Nucleus accumbens (tissue), 56 donors: ENCODE data around the gene DGKG.

Source experiments
- DNase-seq, 56 donors: peaks; one replicate each; lab custom pipeline; 2025; lab: John Stamatoyannopoulos, UW

Gene DGKG

DNA sequence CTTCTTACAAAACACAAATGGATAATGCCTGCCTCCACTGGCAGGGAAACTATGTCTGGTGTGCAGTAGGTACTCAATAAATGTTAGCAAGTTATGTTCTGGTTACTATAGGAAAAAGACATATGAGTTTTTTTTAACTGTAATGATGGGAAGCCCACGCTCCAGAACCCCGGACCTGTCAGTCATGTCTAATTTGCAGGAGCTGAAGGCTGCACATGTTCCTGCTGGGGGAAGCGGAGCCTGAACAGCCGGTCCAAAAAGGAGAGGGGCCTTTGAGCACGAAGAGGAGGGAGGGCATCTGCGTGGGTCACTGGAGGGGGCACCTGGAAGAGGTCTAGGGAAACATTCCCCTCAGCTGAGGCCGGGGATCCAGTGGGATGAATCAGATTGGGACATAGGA, 113.2 kb downstream of the DGKG start:
- DNase-seq: peak in 12 of 56 donors; percentile 4 to 31 (median 20)

DNA sequence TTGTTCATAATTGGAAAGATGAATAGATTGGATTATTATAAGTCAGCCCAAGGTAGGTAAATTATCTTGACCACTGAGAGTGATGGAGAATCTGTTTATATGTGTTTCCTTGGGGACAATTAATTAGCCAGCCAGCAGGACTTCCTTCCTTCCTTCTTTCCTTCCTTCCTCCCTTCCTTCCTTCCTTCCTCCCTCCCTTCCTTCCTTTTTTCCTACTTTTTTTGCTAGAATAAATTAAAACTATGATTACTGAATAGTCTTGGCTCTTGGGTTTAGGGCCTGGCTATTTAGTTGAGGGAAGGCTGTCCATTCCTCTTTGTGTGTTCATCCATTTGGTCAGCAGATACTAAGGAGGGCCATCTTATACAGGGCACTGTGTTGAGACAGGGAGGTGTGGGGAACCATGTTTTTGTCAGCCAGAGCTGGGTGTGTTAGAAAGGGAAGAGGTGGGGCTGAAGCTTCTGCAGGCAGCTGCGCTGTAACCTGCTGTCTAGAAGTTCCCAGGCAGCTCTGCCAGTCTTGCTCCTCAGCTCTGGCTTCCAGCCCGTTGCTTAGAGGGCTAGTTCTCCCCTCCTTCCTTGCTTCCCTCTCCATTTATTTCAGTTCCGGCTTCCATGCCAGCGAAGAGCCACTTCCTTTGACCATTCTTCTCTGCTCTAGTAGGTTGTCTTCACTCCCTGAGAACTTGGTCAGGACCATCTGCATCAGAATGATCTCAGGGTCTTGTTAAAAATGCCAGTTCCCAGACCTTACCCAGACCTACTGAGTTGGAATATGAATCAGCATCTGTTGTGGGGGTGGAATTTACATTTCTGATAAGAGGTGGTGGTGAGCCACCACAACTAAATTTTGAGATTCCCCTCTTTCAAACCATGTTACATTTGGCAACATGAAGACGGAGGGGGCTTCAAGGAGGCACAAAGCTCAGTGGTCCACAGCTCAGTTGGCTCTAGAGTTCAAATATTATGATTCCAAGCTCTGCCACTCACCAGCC, 113.9 kb downstream of the DGKG start:
- peak in 11 of 56 donors; percentile 4 to 40 (median 10) for DNase-seq

DNA sequence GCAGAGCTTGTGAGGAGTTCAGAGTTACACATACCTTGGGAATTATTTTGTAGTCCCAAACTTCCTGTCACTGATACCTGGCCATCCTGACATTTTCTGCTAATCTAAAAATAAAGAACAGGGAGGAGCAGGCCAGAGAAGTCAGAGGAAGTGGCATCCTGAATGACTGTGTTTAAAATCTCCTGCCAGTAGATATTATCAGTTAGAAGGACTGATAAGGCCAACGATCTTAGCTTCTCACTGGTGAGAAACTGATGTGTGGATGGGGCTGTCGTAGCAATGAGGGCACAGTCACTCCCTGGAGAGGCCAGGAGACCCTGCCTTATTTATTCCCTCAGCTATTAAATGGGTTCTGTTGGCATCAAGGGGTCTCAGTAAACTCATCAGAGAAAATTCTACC, 115.1 kb downstream of the DGKG start:
- DNase-seq: no peak

DNA sequence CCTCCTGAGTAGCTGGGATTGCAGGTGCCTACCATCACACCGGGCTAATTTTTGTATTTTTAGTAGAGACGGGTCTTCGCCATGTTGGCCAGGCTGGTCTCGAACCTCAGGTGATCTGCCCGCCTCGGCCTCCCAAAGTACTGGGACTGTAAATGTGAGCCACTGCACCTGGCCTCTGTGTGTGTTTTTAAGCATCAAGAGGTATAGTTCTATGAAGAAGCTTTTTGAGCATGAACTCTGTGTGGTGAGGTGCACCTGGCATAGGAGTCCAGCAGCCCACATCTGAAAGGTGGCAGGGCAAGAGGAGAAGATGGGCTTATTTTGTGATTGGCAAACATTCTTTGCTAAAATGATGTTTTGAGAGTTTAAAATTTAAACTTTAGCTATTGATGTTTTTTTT, 118.0 kb downstream of the DGKG start:
- DNase-seq: no peak

DNA sequence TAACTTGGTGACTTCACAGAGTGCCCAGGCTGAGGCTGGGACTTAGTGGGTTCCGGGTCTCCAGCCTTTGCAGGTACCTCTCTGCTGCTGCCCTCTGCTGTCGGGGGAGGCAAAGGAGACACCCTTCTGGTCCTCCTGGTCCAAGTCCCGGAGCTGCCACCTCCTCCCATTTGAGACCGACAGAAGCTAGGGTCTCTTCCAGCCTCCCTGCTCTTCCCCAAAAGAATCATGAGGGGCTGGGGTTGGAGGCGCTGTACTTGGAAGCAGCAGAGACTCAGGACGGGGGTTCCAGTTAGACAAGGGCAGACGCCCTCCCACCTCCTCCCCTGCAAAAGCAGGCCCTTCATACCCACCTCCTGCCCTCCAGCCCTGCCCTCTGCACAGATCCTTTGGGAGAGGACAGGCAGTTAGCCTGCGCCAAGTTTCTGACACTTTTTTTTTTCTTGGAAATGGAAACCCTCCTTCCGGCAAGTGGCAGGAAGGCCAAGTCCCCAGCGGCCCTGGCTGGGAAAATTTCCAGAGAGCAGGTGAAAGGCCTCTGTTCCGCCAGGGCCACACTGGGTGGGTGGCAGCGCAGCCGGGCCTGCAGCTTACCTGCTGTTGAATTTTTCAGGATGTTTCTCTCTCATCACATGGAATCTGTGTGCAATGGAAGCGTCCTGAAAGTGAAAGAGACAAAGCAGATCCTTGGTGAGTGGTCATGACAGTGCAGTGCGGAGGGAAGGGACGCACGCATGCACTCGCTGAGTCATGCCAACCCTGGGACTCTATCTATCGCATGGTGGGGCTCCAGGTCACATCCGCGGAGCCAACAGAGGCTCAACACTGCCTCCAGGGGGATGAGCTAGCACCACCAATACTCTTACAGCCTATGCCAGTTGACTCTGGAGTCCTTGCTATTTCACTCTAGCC, 119.9 kb downstream of the DGKG start:
- DNase-seq: peak in 45 of 56 donors; percentile 5 to 76 (median 43)

DNA sequence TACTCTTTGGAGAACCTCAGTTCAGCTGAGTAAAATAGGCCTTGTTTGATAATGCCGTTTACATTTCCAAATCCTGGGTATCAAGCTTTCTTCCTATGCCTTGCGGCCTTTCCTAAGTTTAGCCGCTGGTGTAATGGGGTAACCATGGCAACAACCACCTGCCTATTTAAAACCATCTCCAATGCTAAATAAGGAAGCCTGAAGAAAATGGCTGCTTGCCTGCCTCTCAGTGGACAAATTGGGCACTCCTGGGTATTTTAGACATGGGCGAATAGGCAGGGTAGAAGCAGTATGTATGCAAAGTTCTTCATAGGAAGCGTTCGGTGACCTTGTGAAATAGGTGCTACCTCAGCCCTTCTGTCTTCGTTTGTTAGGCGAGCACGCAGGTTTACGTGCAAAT, 122.7 kb downstream of the DGKG start:
- peak in 18 of 56 donors; percentile 11 to 68 (median 30) for DNase-seq

DNA sequence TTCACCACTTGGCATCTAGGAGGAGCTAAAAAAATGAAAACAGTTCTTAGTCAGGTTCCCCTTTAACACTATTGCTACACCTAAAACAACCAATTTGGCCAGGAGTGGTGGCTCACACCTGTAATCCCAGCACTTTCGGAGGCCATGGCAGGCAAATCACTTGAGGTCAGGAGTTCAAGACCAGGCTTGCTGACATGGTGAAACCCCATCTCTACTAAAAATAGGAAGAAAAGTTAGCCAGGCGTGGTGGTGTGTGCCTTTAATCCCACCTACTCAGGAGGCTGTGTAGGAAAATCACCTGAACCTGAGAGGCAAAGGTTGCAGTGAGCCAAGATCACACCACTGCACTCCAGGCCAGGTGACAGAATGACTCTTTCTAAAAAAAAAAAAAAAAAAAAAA, 124.1 kb downstream of the DGKG start:
- no peak for DNase-seq

DNA sequence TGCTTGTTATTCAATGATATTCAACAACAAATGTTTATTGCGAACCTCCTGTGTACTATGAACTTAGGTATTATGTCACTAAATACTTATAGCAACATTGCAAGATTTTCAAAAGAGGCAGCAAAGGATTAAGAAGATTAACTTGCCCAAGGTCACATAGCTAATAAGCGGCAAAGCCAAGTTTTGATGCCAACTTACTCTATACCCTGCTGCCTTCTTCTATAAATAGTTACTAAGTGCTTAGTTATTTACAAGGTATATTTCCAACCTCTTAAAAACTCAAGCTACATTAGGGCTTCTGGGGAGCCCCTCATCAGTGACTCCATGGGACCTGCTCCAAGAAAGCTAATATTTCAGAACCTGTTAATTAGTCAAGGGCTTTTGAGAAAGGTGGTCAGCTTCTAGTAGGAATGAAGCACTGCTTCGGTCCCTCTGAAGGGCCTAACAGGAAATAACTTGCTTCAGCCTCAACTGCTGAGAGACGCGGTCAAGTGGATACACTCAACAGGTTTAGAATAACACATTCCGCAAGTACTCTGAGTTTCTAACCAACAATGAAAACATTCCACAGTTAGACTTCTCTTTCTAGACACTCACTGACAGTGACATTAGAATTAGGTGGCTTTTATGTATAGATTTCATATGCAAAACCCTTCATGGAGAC, 125.5 kb downstream of the DGKG start:
- no peak for DNase-seq

DNA sequence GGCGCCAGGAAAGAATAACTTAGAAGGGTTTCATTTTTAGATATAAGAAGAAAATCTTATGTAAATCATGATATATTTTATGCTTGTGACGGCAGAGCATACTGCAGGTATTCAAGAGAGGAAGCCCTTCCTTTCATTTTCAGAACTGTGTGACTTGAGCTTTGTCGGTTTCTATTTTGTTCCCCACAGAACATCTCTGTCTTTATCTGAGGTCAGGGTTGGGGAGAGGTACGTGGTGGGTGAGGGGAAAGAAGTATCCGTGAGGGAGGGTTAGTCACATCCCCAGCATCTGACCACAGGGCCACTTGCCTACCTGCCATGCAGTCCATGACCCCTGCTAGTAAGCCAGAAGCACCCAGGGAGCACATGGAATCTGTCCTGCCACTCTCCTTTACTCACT, 126.5 kb downstream of the DGKG start:
- no peak for DNase-seq

DNA sequence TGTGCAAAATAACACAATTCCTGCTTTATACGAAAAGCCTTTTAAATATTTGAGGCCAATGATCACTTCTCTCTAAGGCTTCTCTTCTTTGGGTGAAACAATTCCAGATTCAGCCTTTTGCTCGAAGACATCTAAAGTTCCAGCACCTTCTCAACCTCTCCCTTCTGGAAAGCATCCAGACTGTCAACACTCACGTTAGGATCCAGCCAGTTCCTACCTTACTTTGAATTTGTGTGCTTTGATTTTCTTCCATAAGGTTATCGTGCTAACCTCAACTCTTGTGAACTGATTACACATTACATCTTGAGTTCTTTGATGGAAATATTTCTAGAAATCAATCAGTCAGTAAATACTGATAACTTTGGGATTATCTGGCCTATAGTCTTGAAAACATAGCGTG, 127.9 kb downstream of the DGKG start:
- no peak for DNase-seq

DNA sequence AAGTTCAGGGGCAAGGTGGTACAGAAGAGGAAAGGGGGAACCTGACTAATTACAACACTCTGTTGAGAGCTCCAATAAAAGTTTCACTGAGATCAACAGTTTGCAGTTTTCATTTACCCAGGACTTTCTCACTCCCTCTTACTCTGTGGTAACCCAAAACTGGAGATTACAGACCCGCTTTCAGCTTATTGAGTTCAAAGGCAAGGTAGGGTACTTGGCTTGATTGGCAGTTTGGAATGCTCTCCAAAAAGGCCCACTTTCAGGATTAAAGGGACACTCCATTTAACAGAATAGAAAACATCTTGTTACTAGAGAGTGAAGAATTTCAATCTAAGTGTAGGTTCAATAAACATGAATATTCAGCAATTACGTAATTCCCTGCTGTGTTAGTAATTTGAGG, 135.6 kb downstream of the DGKG start:
- no peak for DNase-seq

DNA sequence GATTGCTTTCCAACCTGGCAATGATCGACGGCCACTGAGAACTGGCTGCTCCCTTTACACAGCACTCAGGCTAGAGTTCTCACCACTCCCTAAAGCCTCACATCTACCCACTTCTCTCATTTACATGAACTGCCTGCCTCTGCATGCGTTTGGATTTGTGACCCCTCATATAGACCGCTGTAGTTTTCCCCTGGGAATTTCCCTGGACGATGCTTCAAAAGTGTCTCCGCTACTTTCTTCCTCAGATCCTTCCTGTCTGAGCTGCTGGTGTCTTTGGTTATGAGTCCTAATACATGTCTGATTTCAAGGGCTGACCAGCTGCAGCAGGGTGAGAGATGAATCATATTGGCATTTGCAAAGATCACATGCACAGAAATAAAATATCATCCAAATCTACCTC, 136.4 kb downstream of the DGKG start:
- DNase-seq: no peak

DNA sequence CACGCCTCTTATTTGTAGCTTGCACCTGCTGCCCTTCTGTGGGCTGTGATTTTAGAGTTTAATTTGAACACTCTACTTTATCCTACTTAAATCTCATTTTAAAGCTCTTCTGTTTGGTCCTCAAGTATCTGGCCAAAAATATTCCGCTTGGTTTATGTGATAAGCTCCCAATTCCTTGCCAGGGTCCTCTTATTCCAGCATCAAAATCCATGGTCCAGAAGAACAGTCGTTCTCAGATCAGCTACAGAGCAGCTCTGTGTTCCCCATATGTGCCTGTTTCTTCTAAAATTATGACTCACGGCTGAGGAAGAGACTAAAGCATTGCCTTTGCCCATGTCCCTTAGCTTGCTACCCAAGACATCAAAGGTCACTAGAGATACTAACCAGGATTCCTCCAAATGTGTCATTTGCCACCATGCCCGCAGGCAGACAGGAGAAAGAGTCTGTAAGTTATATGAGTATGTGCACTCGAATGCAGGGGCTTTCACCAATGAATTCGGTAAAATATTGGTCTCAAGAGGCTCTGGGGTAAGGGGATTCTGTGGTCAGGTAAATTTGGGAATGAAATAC, 137.9 kb downstream of the DGKG start:
- DNase-seq: no peak

DNA sequence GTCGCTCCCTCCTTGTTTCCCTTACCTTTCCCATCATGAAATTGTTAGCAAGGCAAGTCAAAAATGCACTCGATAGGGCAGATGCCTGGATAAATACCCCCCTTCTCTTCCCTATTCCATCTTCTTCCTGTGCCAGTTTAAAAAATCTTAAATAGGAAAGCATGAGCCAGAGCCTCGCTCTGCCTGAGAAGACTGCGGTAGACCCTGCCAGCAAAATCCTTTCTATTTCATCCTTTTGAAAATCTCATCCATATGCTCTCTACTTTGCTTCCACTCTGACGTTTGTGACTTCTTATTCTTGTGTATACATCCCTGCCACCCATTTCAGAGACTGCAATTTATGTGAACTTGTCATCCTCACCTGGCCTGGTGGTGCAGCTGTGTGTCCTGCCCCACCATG, 138.6 kb downstream of the DGKG start:
- DNase-seq: no peak

DNA sequence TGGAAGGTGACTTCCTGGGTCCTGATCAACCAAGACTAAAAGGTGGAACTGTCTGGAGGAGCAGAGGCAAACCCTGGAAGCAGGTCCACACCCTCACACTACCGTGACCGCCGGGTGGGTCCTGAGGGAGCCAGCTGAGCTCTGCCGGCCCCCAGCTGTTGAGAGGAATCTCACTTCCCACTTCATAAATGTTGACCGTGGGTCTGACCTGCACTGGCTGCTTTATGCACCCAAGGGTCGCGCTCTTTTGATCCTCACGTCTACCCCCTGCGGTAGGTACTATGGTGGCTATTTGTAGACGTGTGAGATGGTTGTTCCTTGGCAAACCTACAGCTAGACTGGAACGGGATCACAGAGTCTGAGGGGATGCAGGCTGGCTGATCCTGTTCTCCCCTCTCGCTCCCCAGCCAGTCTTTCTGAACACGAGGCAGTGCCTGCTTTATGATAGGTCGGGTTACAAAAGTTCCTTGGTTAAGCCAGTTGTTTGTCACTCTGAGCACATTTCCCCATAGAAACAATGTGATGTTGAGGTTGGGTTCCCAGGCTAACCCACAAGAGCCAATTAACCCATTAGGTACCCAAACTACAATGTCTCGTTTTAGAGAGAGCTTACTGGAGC, 140.2 kb downstream of the DGKG start:
- DNase-seq: no peak

DNA sequence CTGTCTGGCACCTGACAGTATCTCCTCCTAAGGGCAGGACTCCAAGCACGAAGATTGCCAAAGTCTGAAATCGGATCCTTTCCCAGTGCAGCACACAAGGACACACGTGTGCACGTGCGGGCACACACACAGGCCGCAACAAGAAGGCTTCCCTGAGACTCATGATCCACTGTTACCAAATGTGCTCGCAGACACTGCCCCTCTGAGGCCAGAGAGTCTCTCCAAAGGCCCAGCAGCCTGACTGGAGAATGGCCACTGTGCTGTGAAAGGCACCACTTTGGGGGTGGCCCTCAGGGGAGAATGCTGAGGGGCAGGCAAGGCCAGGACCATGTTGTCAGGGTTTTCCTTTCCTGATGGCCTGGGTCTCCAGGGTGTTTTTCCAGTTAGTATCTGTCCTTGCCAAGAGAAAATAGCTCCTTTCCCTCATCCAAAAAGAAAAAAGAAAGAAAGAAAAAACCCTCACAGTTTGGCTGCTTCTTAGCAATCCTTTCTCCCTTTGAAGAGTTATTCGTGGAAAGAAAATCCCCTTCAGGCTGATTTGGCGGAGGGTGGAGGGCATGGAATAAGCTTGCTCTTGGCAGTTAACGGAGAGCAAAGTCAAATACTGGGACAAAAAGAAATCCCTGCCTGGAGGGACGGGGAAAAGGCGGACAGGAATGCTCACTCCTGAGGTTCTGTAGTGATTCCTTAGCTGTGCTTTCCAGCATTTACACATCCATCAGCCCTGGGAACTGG, 141.0 kb downstream of the DGKG start:
- peak in 52 of 56 donors; percentile 6 to 82 (median 51) for DNase-seq

DNA sequence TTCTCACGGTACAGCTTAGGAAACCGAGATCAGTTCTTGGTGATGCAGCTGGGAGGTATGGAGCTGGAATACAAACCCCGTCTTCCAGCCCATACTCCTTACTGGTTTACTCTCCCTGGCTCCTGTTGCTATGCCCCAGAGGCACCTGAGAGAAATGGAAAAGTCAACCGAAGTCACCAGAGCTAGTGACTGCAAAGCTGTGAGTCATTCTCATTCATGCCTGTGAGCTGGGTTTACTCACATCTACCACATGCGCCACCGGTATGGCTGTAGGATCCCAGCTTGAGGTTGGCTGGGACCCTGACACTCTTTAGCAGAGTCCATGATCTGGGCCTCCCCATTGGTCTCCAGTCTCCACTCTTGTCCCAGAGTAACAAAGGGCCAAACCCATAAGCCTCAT, 141.7 kb downstream of the DGKG start:
- DNase-seq: peak in 5 of 56 donors; percentile 9 to 44 (median 21)

DNA sequence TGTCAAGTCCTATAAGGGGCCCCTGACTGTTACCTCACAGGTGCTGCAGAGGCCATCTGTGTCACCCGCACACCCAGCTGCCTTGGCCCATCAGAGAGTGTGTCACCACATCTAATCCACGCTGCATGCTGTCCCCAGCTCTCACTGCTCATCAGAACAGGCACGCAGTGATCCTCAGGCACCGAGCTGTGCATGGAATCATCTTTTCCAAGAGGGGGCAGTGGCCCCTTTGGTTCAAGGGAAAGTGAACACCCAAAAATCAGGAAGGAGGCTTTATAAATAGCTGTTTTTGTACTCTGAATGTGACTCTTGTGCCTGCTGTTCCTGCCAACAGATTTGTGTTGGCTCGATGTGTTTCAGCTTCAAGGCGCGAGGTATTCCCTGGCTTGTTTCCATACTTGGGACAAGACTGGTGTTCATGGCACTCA, 142.8 kb downstream of the DGKG start:
- DNase-seq: peak in 12 of 56 donors; percentile 8 to 40 (median 16)

DNA sequence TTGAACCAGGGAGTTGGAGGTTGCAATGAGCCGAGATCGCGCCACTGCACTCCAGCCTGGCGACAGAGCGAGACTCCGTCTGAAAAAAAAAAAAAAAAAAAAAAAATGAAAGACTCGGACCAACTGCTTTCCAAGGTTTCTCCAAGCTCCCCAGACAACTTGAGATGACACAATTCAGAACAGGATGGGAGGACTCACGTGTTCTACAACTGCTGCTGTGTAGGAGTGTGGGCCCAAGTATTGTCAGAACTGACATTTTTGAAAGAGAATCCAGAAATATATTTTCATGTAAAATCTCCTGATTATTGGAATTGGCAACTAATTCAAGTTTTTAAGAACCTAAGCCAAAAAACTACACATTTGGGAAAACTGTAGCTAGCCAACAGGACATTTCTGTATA, 143.6 kb downstream of the DGKG start:
- DNase-seq: peak in 4 of 56 donors; percentile 7 to 39 (median 18)
